HG03139 (cell line): ENCODE measurements around the gene RAE1.
"Not testable (repeated sequence)": the region's sequence is repeated elsewhere in the genome, so short reads cannot be mapped to it uniquely, and the experiment has no call there.

ENCODE experiments used
- ATAC-seq: cut with Tn5 transposase; IDR thresholded peaks from one replicate; pipeline ENCODE4 v1.9.1; 2021; ENCODE audit not compliant: unreplicated experiment

RAE1 gene

DNA sequence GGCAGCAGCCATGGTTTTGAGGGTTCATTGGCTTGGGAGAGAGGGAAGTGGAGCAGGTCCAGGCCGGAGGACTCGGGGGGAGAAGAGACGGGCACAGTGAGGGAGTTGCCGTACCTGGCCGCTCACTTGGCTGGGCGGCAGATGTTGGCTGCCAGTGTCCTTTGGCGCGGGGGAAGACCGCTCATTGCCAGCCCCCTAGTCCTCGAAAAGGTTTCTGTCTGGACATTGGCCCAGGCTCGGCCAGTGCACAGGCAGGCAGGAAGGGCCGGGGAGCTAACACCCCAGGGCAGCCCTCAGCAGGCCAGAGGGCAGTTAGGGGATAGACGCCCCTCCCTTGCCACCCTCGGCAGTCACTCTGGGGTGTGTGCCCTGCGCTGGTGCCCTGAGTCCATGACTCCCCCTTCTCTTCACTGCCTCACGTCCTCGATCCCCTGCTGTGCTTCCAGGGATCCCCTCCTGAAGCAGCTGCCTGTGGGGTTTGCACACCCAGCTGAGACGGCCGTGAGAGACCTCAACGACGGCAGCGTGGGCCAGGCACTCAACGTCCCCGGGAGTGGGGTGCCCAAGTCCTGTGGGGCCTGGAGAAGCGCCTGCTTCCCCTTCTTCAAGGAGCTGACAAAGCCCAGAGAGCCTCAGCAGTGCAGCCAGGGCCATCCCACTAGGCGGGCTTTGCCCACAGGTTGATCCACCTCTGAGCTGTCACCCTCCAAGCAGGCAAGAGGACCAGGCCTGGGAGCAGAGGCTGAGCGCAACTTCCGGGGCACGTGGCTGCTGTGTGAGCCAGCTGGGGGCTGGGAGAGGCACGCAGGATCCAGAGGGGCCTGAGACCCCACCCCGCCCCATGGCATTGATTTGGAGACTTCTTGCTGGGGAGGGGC is 60.6 kb downstream of the RAE1 start:
- ATAC-seq = no peak

DNA sequence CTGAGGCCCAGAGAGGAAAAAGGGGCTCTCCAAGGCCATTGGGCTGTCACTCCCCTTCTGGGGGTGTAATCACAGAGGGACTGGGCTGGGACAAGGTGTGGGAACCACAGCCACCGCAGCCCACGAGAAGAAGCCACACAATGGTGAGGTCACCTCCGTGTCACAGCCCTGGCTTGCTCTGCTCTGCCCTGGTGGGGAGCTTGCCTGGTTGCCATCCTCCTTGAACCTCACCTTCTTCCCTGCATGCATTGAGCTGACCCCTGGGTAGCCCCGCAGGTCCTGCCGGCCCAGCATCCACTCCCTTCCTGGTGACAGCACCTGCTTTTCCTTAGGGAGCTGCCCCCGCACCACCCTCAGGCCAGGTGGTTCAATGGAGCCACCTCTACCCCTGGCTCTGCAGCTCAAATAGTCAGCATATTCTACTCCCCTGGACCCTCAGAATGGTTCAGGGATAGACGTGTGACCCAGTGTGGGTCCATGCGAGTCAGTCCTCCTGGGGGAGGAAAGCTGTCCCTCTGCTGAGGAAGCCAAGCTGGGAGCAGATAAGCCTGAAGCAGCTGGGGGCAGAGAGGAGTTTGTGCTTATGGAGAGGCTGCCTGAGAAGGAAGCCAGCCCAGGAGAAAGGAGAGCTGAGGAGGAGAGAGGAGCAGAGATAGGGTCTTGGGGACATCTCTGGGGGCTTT is 61.4 kb downstream of the RAE1 start:
- ATAC-seq = no peak

DNA sequence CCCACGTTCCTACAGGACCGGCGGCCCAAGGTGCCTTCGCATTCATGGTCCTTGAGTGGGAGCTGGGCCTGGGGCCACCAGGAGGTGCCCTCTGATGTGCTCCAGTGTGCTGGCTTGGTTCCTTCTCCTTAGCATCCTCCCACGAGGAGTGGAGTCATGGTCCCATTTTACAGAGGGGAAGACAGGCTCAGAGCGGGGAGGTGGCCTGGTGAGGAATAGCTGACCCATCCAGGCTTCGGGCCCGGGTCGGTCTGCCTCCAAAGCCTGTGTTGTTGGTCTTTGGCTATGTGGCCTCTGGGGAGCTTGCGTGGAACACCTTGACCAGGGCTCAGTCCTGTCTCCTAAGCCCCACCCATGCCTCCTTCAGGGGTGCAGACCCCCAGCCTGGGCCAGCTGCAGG is 62.9 kb downstream of the RAE1 start:
- no peak for ATAC-seq

DNA sequence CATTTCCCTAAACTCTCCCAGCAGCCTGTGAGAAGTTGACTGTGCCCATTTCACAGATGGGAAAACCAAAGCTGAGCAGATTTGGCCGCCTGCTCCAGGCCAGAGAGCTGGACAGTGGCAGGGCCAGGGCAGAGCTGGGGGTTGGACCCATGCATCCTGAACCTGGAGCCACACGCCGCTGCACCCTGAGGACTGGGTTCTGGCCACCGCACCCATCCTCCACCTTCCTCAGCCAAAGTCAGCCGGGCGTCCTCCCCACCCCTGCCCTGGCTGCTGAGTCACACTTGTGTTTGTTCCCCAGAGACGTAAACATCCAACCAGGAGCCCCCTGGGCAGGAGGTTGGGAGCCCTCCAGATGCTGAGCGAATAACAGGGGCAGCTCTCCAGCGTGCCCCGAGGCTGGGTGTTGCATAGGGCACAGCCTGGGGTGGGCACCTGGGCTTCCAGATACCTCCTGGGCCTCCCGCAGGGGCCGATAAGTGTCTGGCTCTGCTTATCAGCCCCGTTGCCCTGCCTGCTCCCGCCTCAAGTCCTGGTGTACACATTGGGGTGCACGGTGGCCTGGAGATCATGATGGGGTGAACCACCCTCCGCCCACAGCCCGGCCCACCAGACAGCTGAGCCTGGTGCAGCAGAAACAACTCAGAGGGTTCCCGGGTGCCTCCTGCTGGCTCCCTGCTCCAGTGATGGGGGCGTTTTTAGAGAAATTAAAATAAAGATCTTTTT is 64.0 kb downstream of the RAE1 start:
- ATAC-seq = no peak

DNA sequence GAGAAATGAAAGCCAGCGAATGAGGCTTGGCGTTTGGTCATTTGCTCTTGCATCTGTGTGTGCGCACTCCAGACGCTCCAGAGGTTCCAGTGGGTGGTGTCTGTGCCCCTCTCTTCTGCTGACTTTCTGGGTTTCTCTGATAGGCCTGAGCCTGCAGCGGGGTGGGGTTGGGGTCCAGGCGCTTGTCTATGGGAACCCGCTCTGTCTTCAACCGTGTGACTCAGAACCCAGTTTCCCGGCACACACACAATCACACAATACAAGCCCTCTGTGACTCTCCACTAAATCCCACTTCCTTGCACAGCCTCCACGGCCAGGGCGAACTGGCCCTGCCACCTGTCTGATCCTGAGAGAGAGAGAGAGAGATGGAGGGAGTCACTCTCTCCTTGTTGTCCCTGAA is 64.7 kb downstream of the RAE1 start:
- no peak for ATAC-seq

DNA sequence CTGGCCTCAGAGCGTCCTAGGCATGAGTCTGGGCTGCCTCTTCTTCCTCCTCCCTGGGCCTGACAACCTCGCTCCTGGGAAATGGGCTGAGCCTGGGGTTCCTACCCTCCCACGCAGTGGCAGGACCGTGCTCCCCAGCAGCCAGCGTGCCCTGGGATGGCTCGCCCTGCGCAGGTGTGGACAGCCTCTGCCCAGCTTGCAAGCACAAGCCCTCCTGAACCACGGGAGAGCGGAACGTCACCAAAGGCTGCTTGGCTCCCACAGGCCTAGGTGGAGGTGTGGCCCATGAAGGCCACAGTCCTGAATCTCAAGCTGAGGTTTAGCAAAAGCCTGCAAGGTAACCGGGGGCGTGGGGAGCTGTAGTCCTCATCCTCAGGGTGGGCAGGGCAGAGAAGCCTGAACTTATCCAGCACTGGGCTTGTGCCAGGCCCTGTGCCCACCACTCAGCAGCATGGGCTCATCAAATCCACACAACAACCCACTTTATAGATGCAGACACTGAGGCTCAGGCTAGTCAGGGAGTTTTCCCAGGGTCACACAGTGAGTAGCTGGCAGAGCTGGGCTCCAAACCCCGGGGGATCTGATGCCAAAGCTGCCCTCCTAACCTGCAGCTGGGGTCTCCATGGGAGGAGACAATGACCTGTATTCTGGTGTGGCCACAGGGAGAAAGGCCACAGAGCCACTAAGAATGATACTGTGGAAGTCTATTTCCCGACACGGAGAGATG is 65.4 kb downstream of the RAE1 start:
- ATAC-seq = no peak

DNA sequence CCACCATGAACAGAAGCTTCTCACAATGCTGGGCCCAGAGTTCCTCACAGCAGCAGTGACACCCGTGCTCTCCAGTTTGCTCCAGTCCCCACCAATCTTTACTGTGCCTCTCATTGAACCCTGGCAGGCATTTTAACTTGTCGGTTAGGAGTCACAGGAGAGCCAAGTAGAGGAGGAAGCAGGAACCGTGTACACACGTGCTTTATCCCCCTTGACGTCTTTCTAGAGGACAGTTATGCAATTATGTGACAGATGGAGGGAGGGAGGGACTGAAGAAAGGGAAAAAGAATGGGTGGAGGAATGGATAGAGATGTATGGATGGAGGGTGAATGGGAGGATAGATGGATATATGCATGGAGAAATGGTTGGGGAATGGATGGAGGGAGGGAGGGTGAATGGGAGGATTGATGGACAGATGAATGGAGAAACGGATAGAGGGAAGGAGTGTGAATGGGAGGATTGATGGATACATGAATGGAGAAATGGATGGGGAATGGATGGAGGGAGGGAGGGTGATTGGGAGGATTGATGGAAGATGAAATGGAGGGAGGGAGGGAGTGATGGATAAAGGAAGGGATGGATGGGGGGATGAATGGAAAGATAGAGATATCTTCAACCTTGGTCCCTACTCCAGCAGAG is 66.1 kb downstream of the RAE1 start:
- ATAC-seq = no peak

DNA sequence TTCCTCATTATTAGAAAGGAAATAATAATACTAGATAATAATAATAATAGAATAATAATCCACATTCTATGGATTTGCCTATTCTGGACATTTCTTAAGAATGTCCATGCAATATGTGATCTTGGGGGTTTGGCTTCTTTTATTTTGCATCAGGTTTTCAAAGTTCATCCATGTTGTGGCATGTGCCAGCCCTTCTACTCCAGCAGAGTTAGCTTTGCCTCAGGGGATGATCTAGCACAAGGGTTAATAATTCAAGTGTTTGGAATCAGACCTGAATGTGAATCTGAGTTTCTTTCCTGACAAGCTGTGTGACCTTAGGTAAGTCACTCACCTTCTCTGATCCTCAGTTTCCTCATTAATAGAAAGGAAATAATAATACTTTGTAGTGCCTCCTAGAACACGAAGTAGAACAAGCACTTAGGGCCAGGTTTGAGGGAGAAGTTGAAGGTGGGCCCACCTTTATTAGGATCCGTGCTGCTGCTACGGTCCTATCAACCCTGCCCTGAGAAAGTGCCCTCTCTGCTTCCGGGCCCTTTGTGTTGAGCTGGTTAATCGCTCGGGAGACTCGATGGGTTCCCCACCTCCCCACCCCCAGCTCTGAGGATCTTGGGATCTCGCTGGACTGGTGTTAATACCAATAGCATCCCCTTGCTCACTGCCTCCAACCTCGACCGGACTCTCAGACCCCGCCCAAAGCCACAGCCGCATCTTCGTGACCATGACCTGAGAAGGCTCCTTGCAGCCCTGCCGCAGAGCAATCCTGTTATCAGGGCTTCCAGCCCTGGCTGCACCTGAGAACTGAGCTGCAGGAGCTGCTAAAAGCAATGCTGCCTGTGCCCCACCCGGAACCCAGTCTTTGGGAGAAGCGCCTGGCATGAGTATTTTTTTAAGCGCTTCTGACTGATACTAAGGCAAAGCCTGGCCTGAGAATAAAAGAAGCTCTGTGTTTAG is 67.0 kb downstream of the RAE1 start:
- ATAC-seq = no peak

DNA sequence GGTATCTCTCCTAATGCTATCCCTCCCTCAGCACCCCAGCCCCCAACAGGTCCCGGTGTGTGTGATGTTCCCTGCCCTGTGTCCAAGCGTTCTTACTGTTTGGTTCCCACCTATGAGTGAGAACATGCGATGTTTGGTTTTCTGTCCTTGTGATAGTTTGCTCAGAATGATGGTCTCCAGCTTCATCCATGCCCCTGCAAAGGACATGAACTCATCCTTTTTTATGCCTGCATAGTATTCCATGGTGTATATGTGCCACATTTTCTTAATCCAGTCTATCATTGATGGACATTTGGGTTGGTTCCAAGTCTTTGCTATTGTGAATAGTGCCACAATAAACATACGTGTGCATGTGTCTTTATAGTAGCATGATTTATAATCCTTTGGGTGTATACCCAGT is 68.4 kb downstream of the RAE1 start:
- not testable (repeated sequence) for ATAC-seq

DNA sequence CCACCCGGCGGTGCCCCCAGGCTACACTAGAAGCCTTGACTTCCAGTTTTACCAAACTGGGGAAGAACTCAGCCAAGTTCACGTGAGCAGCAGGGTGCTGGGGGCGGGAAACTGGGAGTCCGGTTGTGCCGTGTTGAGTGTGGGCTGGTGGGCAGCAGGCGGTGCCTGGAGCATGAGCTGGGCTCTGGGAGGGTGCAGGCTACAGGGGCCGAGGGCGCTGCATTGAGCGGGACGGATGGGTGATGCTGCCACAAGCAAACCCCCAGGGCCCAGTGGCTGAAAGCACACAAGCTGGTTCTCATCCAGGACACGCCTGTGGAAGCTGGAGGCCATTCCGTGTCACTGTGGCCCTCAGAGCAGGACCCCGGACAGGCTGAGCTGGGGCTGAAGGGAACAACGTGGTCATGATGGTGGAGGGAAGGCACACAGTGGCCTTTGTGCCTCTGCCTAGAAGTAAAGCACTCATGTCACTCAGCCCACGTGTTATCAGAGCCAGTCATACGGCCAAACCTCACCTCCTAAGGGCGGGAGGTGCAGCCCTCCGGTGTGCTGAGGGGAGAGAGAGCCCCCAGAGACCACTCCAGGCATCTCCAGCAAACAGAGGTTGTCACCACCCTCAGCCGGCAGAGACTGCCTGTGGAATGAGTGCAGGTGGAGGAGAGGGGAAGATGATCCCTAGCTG is 69.7 kb downstream of the RAE1 start:
- no peak for ATAC-seq

DNA sequence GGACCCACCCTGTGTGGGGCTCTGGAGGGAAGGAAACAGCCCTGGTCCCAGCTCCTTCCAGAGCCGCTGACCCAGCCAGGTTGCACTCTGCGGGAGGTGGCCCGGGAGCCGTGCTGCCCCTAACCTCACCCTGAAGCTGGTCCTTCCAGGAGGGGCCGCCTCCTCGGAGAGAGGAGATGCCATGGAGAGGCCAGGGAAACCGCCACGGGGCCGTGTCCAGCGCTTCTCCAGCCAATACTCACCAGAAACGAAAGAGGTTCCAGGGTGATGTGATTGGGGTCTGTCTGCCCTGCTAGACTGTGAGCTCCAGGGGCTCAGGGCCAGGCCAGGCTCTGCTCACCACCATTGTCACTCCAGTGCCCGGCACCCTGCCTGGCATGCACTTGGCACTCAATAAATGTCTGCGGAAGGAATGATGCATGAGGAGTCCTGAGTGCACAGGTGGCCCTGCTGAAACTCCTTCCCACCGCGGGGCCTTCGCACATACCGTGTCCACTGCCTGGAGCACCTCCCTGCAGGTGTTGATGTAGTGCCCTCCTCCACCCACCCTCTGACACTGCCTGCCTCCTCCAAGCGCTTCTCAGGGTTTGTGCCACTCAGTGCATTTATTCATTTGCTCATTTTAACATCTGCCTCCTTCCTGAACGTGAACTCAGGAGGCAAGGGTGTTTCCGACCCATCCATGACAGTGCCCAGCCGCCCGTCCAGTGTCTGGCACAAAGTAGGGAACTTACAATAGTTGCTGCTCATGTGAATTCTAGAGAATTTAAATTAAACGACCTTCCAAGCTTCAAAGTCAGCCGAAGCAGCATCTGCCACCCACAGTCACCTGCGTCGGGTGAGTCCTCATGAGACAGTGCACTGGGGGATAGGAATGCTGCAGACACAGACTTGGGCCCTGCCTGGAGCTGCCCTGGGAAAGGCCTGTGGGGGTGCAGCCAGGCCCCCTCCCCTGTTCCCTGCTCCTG is 70.5 kb downstream of the RAE1 start:
- ATAC-seq = no peak

DNA sequence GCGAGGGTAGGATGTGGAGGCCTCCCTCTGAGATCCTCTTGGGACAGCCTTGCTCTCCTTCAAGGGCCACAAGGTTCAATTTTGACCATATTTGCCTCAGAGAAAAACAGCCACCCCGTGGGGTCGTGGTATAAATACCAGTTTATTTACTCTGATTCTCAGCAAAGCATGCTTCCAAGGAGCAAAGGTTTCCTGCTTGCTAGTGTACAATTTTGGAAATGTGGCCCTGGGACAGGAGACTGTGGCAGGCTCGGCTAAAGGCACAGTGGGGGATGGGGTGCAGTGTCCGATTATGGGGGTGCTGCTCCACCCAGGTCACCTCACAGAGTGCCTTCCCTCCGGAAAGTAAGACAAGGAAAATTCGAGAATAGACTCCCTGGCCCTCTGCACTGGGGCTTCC is 71.2 kb downstream of the RAE1 start:
- no peak for ATAC-seq

DNA sequence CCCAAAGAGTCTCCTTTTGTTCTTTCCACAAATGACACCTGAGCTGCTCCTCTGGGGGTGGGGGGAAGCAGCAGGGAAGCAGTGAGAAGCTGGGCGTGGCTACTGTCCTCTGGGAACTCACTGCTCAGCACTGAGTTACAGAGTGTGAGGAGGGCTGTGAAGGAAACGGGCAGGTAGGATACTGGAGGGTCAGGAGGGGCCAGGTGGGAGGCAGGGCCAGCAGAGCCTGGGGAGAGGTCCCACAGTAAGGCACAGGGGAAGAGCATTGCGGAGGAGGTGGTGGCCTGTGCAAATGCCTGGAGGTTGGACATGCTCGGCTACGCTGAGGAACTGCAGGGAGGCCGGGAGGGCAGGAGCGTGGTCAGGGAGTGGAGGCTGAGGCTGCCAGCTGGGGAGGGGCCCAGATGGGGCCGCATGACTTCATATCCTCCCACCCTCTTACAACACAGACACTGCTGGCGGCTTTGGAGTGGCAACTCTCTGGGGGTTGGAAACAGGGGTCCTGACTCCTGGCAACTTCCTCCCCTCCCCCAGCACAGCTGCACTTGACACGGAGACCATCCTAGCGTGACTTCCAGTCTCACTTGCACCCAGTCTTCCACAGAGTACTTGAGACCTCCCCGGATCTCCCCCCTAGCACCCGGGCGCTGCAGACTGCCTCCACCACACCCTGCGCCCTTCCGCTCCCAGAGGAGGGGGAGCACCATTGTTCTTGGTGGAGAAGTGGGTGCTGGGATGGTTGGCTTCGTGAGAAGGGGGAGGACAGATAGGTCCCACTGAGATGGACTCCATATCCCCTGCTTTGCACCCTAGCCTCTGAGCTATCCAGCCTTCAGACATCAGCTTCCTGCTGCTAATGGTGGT is 74.3 kb downstream of the RAE1 start:
- ATAC-seq = no peak

DNA sequence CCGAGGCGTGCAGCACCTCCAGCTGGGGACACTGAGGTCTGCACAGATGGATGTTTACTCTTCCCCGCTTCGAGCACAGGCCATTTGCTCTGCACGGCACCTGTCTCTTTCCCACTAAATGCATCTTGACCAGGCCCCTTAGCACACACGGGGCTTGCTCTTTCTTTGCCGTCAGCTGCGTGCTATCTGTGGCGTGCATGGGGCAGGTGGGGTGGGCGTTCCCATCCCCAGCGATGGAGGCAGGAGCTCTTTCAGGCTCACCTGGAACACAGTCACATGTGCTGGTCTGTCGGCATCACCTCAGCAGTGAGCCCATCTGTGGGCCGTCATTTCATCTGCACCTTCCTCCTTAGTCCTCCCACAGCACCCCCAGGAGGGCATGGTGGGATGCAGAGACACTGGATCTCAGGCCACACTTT is 75.2 kb downstream of the RAE1 start:
- no peak for ATAC-seq

DNA sequence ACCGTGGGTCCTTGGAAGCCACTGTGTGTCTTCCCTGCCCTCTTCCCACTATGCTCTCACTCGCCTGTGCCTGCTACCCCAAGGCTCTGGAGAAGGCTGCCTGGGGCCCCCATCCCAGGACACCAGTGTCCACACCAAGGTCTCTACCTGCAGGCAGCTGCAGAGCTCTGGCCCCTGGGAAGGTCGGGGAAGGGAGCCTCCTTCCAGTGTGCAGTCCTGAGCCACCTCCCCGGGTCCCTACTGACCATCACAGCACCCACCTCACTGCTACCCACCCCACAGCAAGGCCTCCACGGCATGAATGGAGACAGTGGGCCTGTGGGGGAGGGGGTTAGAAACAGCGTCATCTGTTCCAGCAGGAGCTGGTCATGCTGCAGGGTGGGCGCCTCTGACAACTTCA is 75.8 kb downstream of the RAE1 start:
- ATAC-seq = no peak

DNA sequence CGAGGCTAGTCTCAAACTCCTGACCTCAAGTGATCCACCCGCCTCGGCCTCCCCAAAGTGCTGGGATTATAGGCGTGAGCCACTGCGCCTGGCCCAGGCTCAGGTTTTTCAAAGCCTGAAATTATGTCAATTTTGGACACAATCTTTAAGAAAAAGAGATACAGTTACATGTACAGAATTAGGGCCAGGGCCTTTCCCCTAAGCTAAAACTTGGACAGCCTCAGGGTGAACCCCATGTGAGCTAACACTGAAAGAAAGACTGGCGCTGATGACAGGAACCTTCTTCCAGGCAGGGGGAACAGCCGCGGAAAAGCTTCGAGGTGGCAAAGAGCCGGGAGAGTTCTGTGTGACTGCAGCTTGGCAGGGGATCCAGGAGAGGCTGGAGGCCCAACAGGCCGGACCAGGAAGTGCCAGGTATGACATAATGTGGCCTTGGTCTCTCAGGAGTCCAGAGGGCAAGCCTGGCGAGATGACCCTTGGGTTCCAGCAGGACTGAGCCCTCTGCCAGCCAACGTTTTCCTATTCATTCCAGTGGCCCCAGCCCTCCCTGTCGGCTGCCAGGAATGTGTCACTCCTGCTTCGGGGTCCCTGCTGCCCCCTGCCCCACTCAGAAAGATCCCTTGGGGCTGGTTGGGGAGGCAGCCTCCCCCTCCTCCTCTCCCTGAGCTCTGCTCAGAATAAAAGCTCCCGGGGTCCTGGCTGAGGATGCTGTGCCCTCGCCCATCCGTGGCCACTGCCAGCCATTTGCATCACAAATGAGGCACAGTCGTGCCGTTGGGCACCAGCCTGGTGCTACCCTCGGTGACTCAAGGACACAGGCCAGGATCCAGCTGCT is 77.5 kb downstream of the RAE1 start:
- ATAC-seq = no peak
